Measurements from ENCODE around the gene TIMM44.
"Not testable (repeated sequence)": the region's sequence is repeated elsewhere in the genome, so short reads cannot be mapped to it uniquely, and the experiment has no call there.

The TIMM44 gene

DNA sequence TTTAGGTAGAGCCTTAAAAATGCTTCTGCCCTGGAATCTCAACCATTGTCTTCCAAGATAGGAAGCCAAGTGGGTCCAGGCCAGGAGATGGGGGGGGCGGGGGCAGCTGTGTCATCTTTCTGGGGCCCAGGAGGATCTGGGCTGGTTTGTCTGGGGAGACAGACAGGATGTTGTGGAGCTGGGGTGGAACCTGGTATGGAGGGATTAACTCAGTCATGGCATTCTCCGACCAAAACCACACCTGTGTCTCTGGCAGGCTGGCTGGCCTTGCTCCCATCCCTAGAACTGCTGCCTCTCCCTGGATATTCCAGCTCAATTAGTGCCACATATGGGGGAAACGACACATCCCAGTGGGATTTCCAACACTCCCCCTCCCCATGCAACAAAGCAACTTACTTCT is 42.5 kb downstream of the TIMM44 start:
- Histone ChIP-seq H3K36me3 (ENCODE audit: control insufficient read depth, insufficient read depth, low read length, severe bottlenecking) (peaks cover 17% of the 10 kb centered on the region), H3K9me3 (ENCODE audit: control insufficient read depth, low read length) (no peaks in the 10 kb centered on the region), H3K4me3 (ENCODE audit: low read length) (no peak overlapping the region), H3K27me3 (replicated peaks; ENCODE audit: control insufficient read depth, insufficient read depth, low read length) (no peaks in the 10 kb centered on the region), H3K4me1 (ENCODE audit: control insufficient read depth, insufficient read depth, low read length) (peaks cover 23% of the 10 kb centered on the region), H3K9ac (ENCODE audit: low read length) (no peak overlapping the region)
- DNase-seq (ENCODE audit: low read depth): no peak

DNA sequence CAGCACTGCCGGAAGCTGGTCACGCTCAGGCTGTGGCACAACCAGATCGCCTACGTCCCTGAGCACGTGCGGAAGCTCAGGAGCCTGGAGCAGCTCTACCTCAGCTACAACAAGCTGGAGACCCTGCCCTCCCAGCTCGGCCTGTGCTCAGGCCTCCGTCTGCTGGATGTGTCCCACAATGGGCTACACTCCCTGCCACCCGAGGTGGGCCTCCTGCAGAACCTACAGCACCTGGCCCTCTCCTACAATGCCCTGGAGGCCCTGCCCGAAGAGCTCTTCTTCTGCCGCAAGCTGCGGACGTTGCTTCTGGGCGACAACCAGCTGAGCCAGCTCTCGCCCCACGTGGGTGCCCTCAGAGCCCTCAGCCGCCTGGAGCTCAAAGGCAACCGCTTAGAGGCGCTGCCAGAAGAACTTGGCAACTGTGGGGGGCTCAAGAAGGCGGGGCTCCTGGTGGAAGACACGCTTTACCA is 43.0 kb downstream of the TIMM44 start:
- H3K4me1 ChIP-seq (ENCODE audit: control insufficient read depth, insufficient read depth, low read length): peaks cover 22% of the 10 kb centered on the region
- H3K36me3 ChIP-seq (ENCODE audit: control insufficient read depth, insufficient read depth, low read length, severe bottlenecking): peaks cover 14% of the 10 kb centered on the region
- no peak overlapping the region for H3K9ac ChIP-seq (ENCODE audit: low read length)
- no peaks in the 10 kb centered on the region for H3K27me3 ChIP-seq (replicated peaks; ENCODE audit: control insufficient read depth, insufficient read depth, low read length)
- H3K4me3 ChIP-seq (ENCODE audit: low read length): no peak overlapping the region
- no peaks in the 10 kb centered on the region for H3K9me3 ChIP-seq (ENCODE audit: control insufficient read depth, low read length)
- no peak for DNase-seq (ENCODE audit: low read depth)

GRCh38 chr19:7899751-7900378 is 43.6 kb downstream of the TIMM44 start:
- Histone ChIP-seq H3K9me3 (ENCODE audit: control insufficient read depth, low read length) (no peaks in the 10 kb centered on the region), H3K4me3 (ENCODE audit: low read length) (no peak overlapping the region), H3K27me3 (replicated peaks; ENCODE audit: control insufficient read depth, insufficient read depth, low read length) (no peaks in the 10 kb centered on the region), H3K36me3 (ENCODE audit: control insufficient read depth, insufficient read depth, low read length, severe bottlenecking) (peaks cover 14% of the 10 kb centered on the region), H3K9ac (ENCODE audit: low read length) (no peak overlapping the region), H3K4me1 (ENCODE audit: control insufficient read depth, insufficient read depth, low read length) (peaks cover 18% of the 10 kb centered on the region)
- DNase-seq (ENCODE audit: low read depth): no peak

GRCh38 chr19:7898967-7899366 is 44.5 kb downstream of the TIMM44 start:
- peaks cover 16% of the 10 kb centered on the region for H3K4me1 ChIP-seq (ENCODE audit: control insufficient read depth, insufficient read depth, low read length)
- H3K9ac ChIP-seq (ENCODE audit: low read length): no peak overlapping the region
- H3K27me3 ChIP-seq (replicated peaks; ENCODE audit: control insufficient read depth, insufficient read depth, low read length): no peaks in the 10 kb centered on the region
- H3K9me3 ChIP-seq (ENCODE audit: control insufficient read depth, low read length): no peaks in the 10 kb centered on the region
- peaks cover 14% of the 10 kb centered on the region for H3K36me3 ChIP-seq (ENCODE audit: control insufficient read depth, insufficient read depth, low read length, severe bottlenecking)
- H3K4me3 ChIP-seq (ENCODE audit: low read length): no peak overlapping the region
- no peak for DNase-seq (ENCODE audit: low read depth)

DNA sequence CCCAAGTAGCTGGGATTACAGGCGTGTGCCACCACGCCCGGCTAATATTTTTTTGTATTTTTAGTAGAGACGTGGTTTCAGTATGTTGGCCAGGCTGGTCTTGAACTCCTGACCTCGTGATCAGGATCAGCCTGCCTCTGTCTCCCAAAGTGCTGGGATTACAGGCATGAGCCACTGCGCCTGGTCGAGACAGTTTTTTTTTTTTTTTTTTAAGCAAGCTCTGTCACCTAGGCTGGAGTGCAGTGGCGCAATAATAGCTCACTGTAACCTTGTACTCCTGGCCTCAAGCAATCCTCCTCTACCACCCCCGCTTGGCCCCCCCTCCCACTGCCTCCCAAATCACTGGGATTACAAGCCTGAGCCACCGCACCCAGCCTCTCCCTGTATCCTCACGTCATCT is 46.2 kb downstream of the TIMM44 start:
- no peaks in the 10 kb centered on the region for H3K9me3 ChIP-seq (ENCODE audit: control insufficient read depth, low read length)
- H3K4me3 ChIP-seq (ENCODE audit: low read length): no peak overlapping the region
- peaks cover 6% of the 10 kb centered on the region for H3K4me1 ChIP-seq (ENCODE audit: control insufficient read depth, insufficient read depth, low read length)
- no peak overlapping the region for H3K9ac ChIP-seq (ENCODE audit: low read length)
- no peaks in the 10 kb centered on the region for H3K27me3 ChIP-seq (replicated peaks; ENCODE audit: control insufficient read depth, insufficient read depth, low read length)
- no peak for DNase-seq (ENCODE audit: low read depth)
- peaks cover 14% of the 10 kb centered on the region for H3K36me3 ChIP-seq (ENCODE audit: control insufficient read depth, insufficient read depth, low read length, severe bottlenecking)

DNA sequence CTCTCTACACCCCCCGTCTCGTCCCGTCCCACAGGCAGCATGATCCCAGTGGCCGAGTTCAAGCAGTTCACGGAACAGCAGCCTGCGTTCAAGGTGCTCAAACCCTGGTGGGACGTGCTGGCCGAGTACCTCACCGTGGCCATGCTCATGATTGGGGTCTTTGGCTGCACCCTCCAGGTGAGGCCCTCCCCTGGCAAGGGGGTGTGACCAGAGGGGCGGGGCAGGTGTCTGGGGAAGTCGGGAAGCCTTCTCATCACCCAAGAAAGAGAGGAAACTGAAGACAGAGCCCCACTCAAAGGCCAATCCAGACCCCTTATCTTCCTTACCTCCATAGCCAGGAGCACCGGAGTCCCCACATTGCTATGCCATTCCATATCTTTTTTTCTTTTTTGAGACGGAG is 47.9 kb downstream of the TIMM44 start:
- H3K4me3 ChIP-seq (ENCODE audit: low read length): no peak overlapping the region
- H3K36me3 ChIP-seq (ENCODE audit: control insufficient read depth, insufficient read depth, low read length, severe bottlenecking): peaks cover 14% of the 10 kb centered on the region
- H3K9me3 ChIP-seq (ENCODE audit: control insufficient read depth, low read length): no peaks in the 10 kb centered on the region
- H3K27me3 ChIP-seq (replicated peaks; ENCODE audit: control insufficient read depth, insufficient read depth, low read length): no peaks in the 10 kb centered on the region
- DNase-seq (ENCODE audit: low read depth): no peak
- peaks cover 4% of the 10 kb centered on the region for H3K4me1 ChIP-seq (ENCODE audit: control insufficient read depth, insufficient read depth, low read length)
- no peak overlapping the region for H3K9ac ChIP-seq (ENCODE audit: low read length)

DNA sequence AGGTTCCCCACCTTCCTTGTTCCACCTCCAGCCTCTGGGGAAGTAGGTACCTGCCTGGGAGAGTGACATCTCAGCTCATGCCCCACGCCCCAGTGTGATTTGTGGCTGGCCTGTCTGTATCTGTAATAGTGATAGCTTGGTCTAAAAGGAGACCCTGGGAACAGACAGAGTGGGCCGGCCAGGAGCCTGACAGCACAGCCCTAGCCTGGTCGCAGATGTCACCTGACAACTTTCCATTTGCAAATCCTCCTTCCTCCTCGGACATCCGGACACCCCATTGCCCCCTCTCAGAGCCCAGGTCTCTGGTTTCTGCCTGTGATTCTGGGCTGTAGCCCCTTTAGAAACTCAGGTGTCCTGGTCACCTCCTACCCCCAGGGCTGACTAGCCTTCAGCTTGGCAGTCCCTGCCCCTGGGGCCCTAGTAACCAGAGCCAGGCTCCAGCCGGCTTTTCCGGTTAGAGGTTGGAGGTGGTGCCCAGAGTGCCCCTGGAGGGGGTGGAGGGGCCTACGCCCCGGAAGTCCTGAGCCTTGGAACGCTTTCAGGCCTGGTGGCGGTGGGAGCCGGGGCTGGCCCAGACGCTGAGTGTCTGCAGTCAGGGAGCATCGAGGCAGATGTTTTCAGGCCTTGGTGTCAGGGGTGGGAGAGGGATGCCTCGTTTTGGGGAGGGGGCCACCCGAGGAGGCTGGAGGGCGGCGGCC is 48.7 kb downstream of the TIMM44 start:
- H3K4me1 ChIP-seq (ENCODE audit: control insufficient read depth, insufficient read depth, low read length): peaks cover 4% of the 10 kb centered on the region
- no peaks in the 10 kb centered on the region for H3K9me3 ChIP-seq (ENCODE audit: control insufficient read depth, low read length)
- no peak overlapping the region for H3K4me3 ChIP-seq (ENCODE audit: low read length)
- H3K9ac ChIP-seq (ENCODE audit: low read length): no peak overlapping the region
- DNase-seq (ENCODE audit: low read depth): no peak
- peaks cover 13% of the 10 kb centered on the region for H3K36me3 ChIP-seq (ENCODE audit: control insufficient read depth, insufficient read depth, low read length, severe bottlenecking)
- no peaks in the 10 kb centered on the region for H3K27me3 ChIP-seq (replicated peaks; ENCODE audit: control insufficient read depth, insufficient read depth, low read length)

- H3K4me3 ChIP-seq (ENCODE audit: low read length); DNase-seq (ENCODE audit: low read depth); H3K27me3 ChIP-seq (replicated peaks; ENCODE audit: control insufficient read depth, insufficient read depth, low read length); H3K9ac ChIP-seq (ENCODE audit: low read length); H3K36me3 ChIP-seq (ENCODE audit: control insufficient read depth, insufficient read depth, low read length, severe bottlenecking); H3K4me1 ChIP-seq (ENCODE audit: control insufficient read depth, insufficient read depth, low read length); H3K9me3 ChIP-seq (ENCODE audit: control insufficient read depth, low read length): not testable (repeated sequence)
These were observed 49.9 kb downstream of the TIMM44 start for GRCh38 chr19:7893362-7894101.

DNA sequence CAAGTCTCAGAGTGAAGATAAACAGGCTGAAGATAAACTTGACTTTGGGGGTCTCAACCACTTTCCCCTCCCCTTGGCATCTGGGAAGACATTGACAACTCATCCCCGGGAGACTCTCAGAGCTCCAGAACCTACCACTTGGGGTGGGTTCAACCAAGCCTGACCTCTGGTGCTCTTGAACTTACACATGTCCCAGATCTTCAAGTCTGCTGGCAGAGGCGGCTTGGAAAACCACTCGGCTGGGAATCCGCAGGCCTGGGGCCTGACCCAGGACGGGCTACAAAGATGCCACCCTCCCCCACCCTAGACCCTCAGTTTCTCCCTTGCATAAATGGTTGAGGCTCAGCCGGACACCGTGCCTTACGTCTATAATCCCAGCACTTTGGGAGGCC is 54.6 kb downstream of the TIMM44 start:
- DNase-seq (ENCODE audit: low read depth): no peak
- no peaks in the 10 kb centered on the region for H3K9me3 ChIP-seq (ENCODE audit: control insufficient read depth, low read length)
- peak overlapping the region; percentile 89 for H3K9ac ChIP-seq (ENCODE audit: low read length)
- no peaks in the 10 kb centered on the region for H3K36me3 ChIP-seq (ENCODE audit: control insufficient read depth, insufficient read depth, low read length, severe bottlenecking)
- H3K27me3 ChIP-seq (replicated peaks; ENCODE audit: control insufficient read depth, insufficient read depth, low read length): no peaks in the 10 kb centered on the region
- H3K4me1 ChIP-seq (ENCODE audit: control insufficient read depth, insufficient read depth, low read length): no peaks in the 10 kb centered on the region
- H3K4me3 ChIP-seq (ENCODE audit: low read length): peak overlapping the region; percentile 79

DNA sequence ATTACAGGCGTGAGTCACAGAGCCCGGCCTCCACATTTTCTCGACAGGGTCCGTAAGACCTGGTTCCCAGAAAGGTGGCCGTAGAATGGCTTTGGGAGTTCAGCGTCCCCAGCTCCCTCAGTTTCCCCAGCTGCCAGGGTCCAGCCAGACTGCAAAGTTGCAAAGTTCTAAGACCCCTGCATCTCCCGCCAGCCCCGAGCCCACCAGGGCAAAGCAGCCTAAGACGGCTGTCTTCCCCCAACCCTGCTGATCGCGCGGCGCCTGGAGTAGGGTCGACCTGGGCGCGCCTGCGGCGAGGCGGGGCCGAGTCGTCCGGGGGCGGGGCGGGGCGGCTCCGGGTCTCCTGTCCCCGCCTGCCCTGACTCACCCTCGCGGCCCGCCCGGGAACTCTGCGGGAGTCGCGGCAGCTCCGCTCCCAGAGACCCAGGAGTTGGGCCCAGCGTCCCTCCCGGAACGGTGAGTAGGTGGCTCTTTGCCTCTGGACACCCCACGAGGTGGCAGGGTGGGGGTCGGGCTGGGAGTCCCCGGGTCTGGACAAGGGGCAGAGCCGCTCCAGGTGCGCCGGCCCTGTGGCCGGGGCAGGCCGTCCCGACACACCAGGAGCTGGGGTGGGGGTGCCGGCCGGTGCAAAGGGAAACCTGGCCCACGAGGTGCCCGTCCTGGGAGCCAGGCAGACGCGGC is 55.2 kb downstream of the TIMM44 start, which contains the start of gene LRRC8E:
LRRC8E (plus strand) TSS at position 366 of the 681 bp plus-strand sequence. CDS start 7,094 bp downstream, outside the sequence.
- Histone ChIP-seq H3K4me1 (ENCODE audit: control insufficient read depth, insufficient read depth, low read length) (no peaks in the 10 kb centered on the region), H3K9me3 (ENCODE audit: control insufficient read depth, low read length) (no peaks in the 10 kb centered on the region), H3K4me3 (ENCODE audit: low read length) (peak within 1 kb of the TSS; percentile 79), H3K27me3 (replicated peaks; ENCODE audit: control insufficient read depth, insufficient read depth, low read length) (no peaks in the 10 kb centered on the region), H3K36me3 (ENCODE audit: control insufficient read depth, insufficient read depth, low read length, severe bottlenecking) (no peaks in the 10 kb centered on the region), H3K9ac (ENCODE audit: low read length) (peak within 1 kb of the TSS; percentile 89)
- DNase-seq (ENCODE audit: low read depth): peak; percentile 91
